Measurements from ENCODE around the gene SPDEF.

SPDEF gene

GRCh38 chr6:34517461-34517881, 38.7 kb downstream of the SPDEF start:
- in situ Hi-C loops (cut with MboI; ENCODE audit: low sequenced_read_pairs): no loop called here

- in situ Hi-C loops (cut with MboI; ENCODE audit: low sequenced_read_pairs): no loop called here
Measured at GRCh38 chr6:34516391-34517324, 39.5 kb downstream of the SPDEF start.

- in situ Hi-C loops (cut with MboI; ENCODE audit: low sequenced_read_pairs): no loop called here
Measured at GRCh38 chr6:34515473-34516387, 40.4 kb downstream of the SPDEF start.

- in situ Hi-C loops (cut with MboI; ENCODE audit: low sequenced_read_pairs): no loop called here
Measured at GRCh38 chr6:34514593-34515472, 41.3 kb downstream of the SPDEF start.

GRCh38 chr6:34514112-34514511, 42.0 kb downstream of the SPDEF start:
- in situ Hi-C loops (cut with MboI; ENCODE audit: low sequenced_read_pairs): no loop called here

GRCh38 chr6:34513646-34514045, 42.5 kb downstream of the SPDEF start:
- in situ Hi-C loops (cut with MboI; ENCODE audit: low sequenced_read_pairs): no loop called here

GRCh38 chr6:34512738-34513115, 43.4 kb downstream of the SPDEF start:
- in situ Hi-C loops (cut with MboI; ENCODE audit: low sequenced_read_pairs): no loop called here

- in situ Hi-C loops (cut with MboI; ENCODE audit: low sequenced_read_pairs): no loop called here
Measured at GRCh38 chr6:34511915-34512737, 44.0 kb downstream of the SPDEF start.

GRCh38 chr6:34511214-34511914, 44.8 kb downstream of the SPDEF start:
- in situ Hi-C loops (cut with MboI; ENCODE audit: low sequenced_read_pairs): no loop called here

- in situ Hi-C loops (cut with MboI; ENCODE audit: low sequenced_read_pairs): no loop called here
Measured at GRCh38 chr6:34510299-34510698, 45.8 kb downstream of the SPDEF start.

- in situ Hi-C loops (cut with MboI; ENCODE audit: low sequenced_read_pairs): no loop called here
Measured at GRCh38 chr6:34509782-34510181, 46.3 kb downstream of the SPDEF start.

GRCh38 chr6:34508425-34508824, 47.7 kb downstream of the SPDEF start:
- in situ Hi-C loops (cut with MboI; ENCODE audit: low sequenced_read_pairs): no loop called here

GRCh38 chr6:34506718-34507117, 49.4 kb downstream of the SPDEF start:
- in situ Hi-C loops (cut with MboI; ENCODE audit: low sequenced_read_pairs): no loop called here

GRCh38 chr6:34497411-34497810, 58.7 kb downstream of the SPDEF start:
- in situ Hi-C loops (cut with MboI; ENCODE audit: low sequenced_read_pairs): no loop called here

- in situ Hi-C loops (cut with MboI; ENCODE audit: low sequenced_read_pairs): no loop called here
Measured at GRCh38 chr6:34496103-34496685, 59.9 kb downstream of the SPDEF start.

GRCh38 chr6:34494973-34495372, 61.2 kb downstream of the SPDEF start:
- in situ Hi-C loops (cut with MboI; ENCODE audit: low sequenced_read_pairs): no loop called here

- in situ Hi-C loops (cut with MboI; ENCODE audit: low sequenced_read_pairs): no loop called here
Measured at GRCh38 chr6:34493344-34493743, 62.8 kb downstream of the SPDEF start.

- in situ Hi-C loops (cut with MboI; ENCODE audit: low sequenced_read_pairs): no loop called here
Measured at GRCh38 chr6:34491091-34491430, 65.1 kb downstream of the SPDEF start.
